GM21381 (cell line): Measurements from ENCODE around the gene SHISA9.
"Not testable (repeated sequence)": the region's sequence is repeated elsewhere in the genome, so short reads cannot be mapped to it uniquely, and the experiment has no call there.

Experiments
- ATAC-seq: cut with Tn5 transposase; IDR thresholded peaks from one replicate; pipeline ENCODE4 v1.9.1; 2021; ENCODE audit warnings: mild to moderate bottlenecking, moderate library complexity; ENCODE audit not compliant: unreplicated experiment

The SHISA9 gene

DNA sequence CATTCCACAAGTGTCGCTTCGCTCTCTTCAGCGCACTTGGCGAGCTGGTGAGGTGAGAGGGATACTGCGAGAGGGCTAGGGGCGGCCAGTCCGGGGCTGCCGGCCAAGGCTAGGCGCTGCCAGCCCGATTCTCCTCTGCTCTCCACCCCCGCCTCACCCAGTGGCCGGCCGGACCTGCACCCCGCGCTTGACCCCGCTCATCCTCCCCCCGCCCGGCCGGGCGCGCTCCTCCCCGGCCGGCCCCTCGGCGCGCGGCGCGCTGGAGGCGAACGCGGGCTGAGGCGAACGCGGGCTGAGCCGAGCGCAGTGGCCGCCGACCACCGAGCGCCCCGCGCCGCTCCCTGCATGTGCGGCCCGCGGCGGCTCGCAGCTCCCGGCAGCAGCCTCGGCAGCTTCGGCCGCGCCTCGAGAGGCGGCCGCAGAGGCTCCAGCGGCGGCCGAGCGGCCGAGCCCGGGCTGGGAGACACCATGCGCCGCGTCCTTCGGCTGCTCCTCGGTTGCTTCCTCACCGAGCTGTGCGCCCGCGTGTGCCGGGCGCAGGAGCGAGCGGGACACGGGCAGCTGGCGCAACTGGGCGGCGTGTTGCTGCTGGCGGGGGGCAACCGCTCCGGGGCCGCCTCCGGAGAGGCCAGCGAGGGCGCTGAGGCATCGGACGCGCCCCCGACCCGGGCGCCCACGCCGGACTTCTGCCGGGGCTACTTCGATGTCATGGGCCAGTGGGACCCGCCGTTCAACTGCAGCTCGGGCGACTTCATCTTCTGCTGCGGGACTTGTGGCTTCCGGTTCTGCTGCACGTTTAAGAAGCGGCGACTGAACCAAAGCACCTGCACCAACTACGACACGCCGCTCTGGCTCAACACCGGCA, at the start of gene SHISA9:
SHISA9 (plus strand) TSS at position 2 of the 865 bp plus-strand sequence.
- ATAC-seq = no peak

DNA sequence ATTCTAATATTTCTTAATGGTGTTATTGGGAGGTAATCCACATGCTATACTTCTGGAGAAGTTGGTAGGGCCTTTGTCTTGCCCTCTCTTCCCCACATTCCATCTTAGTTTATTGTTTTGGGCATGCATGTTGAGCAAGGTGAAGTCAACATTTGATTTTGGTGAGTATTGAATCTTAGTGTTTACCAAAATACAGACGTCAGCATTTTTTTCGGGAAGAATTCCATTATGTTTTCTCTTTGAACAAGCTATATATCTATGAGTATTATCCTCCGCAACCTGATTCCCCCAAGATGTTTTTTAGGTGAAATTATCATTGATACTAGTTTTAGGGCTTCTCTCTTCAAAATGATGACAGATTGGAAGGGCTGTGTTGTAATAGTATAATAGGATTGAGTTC, 47.4 kb upstream of the SHISA9 start:
- ATAC-seq = no peak

DNA sequence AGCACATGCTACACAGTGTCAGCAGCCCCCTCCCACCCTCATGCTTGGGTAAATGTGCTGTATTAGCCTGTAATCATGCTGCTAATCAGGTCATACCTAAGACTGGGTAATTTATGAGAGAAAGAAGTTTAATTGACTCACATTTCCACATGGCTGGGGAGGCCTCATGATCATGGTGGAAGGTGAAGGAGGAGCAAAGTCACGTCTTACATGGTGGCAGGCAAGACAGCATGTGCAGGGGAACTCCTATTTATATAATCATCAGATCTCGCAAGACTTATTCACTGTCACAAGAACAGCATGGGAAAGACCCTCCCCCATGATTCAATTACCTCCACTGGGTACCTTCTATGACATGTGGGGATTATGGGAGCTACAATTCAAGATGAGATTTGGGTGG, 44.0 kb upstream of the SHISA9 start:
- ATAC-seq = not testable (repeated sequence)

DNA sequence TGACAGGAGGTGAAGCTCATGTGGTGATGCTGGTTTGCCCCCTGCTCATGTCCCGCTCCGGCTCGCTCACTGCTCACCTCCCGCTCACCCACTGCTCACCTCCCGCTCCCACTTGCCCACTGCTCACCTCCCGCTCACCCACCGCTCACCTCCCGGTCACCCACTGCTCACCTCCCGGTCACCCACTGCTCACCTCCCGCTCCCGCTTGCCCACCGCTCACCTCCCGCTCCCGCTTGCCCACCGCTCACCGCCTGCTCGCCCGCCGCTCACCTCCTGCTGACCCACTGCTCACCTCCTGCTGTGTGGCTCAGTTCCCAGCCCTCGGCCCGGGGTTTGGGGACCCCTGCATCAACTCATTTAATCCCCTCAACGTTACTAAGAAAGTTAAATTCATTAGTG, 39.1 kb upstream of the SHISA9 start:
- ATAC-seq = no peak

DNA sequence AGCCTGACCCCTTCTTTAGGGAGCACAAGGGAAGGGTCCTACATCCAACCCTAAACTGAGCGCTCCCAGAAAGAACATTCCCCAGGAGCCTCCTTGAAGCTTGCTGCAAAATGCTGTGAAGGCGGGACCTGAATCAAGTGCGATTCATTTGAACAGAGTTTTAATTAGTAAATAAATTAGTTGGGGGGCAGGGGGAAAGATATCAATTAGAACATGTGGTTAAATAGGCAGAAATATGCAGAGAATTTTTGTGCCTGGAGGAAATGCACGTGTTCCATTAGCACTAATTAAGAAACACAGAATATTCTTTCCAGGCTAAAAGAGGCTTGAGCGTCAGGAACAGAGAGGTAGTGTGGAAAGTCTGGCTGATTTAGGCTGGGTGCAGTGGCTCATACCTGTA, 38.5 kb upstream of the SHISA9 start:
- ATAC-seq = no peak

DNA sequence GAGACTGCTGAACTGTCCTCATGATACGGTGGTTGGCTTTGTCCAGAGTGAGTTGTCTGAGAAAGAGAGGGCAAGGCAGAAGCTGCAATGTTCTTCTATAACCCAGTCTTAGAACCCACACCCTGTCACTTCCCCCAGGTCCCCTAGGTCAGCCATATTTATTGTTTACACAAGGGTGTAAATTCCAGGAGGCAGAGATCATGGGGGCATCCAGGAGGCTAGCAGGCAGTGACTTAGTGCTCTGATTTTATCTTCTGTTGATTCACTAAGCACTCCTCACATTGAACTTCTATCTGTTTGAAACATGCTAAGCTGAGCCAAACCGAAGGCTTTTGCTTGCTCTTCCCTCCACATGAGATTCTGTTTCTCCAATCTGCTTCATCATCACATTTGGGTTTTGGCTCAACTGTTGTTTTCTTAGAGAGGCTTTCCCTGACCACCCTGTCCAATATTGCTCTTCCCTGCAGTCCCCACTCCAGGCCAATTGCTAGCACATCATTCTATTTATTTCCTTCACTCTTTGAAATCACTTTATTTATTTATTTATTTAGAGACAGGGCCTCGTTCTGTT, 34.3 kb upstream of the SHISA9 start:
- ATAC-seq = no peak

DNA sequence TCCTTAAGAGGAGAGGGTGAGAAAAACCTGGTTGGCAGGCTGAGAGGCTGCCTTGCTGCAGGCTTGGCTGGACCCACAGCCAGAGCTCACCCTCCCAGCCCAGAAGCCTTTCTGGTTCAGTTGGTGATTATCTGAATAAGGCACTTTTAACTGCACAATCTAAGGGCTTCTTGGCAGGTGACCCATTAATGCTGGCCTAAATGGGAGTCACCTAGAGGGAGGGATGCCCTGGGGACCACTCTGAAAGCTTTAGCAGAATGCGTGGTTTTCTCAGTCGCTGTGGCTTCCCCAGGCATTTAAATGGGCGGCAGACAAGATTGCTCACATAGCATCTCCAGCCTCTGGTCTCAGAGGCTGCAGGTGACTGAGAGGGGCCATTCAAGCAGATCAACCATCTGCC, 33.2 kb upstream of the SHISA9 start:
- ATAC-seq = no peak

DNA sequence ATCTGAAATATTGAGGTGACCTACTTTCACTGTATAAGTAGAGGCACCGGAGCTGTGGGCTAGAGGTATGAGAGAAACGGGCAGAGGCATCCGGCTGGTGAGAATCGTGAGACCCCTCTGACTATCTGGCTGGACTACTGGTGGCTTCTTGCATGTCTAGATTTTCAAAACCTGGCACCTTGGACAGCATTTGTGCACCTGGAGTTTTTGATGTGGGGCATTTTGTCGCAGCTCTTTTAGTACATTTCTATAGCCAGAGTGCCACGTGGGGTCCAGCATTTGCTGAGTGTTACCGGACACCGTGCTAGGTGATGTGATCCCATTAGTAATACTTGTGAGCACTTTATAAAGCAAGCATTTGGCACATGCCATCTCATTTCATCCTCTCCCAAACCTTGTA, 32.6 kb upstream of the SHISA9 start:
- ATAC-seq = no peak

DNA sequence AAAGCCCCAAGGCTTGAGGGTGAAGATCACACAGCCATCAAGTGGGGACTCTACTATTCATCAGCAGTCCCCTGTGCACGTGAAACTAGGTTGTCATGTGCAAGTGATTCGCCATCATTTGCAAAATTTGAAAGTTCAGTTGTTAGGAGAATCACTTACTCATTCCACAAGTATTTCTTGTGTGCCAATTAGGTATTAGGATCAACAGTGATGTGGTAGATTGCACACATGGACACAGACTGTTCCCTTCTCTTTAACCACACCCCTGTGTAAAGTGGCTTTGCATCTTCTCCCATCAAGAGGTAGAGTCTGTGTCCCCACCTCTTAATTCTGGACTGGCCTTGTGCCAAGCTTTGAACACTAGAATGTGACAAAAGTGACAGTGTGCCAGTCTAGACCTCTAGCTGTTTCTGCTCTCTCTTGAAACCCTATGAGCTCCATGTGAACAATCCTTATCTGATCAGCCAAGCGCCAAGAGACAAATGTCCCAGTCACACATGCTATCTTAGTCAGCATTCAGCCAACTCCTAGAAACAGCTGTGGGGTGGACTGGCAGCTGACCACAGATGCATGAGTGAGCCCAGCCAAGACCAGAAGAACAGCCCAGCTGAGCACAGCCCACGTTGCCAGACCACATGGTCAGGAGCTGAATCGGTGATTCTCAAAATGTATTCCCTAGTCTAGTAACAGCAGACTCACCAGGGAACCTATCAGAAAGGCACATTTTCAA, 31.5 kb upstream of the SHISA9 start:
- no peak for ATAC-seq

DNA sequence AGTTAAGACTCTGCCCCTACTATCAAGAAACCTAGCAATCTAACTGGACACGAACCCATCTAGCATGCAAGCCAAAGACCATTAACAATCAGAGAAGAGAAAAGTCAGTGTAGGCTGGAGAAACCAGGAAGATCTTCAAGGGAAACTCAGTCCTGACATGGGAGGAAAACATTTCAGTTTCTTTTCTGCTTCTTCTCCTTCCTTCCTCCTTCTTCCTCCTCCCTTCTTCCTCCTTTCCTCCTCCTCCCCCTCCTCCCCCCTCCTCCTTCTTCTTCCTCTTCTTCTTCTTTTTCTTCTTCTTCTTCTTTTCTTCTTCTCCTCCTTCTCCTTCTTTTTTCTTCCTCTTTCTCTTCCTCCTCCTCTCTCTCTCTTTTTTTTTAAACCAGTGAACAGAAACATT, 29.6 kb upstream of the SHISA9 start:
- ATAC-seq = no peak

DNA sequence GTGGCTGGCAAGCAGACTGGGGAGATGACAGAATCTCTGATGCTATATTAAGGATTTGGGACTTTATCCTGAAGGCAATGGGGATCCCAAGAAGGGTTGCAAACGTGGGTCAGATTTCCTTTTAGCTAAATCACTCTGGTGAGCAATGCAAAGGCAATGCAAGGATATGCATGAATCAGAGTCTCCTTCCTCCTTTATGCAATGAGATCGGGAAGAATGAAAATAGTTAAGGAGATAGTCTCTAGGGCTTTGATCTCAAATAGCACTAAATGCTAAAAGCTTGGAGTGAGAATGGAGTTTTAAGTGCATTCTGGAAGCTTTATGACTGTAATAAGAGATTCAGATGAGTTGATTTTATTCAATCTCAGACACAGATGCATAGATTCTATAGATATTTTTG, 27.2 kb upstream of the SHISA9 start:
- ATAC-seq = no peak

DNA sequence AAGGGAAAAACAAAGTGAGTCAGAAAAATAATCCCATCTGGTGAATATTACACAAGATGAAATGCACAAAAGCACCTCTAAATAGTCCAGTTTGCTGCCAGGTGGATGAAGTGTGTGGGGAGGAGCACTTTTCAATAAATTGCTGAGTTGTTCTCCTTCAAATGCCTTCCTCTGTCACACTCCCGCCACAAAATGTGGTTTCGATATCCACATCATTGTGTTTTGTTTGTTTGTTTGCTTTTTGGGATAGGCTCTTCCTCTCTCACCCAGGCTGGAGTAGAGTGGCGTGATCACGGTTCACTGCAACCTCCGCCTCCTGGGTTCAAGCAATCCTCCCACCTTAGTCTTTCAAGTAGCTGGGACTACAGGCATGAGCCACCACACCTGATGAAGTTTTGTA, 24.6 kb upstream of the SHISA9 start:
- no peak for ATAC-seq

DNA sequence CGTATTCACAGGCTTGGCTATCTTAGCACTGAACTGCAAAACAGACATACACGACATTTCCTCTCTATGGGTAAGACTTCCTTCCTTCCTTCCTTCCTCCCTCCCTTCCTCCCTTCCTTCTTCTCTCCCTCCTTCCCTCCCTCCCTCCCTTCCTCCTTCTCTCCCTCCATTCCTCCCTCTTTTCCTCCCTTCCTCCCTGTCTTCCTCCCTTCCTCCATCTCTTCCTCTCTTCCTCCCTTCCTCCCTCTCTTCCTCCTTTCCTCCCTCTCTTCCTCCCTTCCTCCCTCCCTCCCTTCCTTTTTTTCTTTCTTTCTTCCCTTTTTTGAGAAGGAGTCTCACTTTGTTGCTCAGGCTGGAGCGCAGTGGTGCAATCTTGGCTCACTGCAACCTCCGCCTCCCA, 22.4 kb upstream of the SHISA9 start:
- ATAC-seq = no peak

DNA sequence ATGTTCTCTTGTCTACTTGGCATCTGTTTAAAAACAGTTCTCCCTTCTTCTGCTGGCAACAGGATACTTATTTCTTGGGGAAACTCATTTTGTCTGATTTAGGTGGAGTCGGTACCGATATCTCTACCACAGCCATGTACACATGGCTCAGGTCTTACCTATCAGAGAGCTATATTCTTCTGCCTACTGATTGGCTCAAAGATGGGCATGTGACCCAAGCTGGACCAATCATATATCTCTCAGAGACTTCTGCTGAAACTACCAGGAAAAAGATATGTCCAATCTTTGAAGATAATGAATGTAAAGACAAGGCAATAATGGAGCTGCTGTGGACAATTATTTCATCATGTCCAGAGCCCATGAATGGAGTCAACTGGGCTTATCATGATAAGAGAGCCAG, 21.6 kb upstream of the SHISA9 start:
- ATAC-seq = no peak

DNA sequence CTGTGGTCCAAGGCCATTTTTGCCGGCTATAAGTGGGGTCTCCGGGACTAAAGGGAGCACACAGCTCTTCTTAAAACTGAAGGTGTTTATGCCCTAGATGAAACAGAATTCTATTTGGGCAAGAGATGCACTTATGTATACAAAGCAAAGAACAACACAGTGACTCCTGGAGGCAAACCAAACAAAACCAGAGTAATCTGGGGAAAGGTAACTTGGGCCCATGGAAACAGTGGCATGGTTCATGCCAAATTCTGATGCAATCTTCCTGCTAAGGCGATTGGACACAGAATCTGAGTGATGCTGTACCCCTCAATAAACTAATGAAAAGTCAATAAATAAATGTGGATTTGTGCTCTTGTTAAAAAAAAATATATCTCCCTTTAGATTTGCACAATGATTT, 20.2 kb upstream of the SHISA9 start:
- no peak for ATAC-seq

DNA sequence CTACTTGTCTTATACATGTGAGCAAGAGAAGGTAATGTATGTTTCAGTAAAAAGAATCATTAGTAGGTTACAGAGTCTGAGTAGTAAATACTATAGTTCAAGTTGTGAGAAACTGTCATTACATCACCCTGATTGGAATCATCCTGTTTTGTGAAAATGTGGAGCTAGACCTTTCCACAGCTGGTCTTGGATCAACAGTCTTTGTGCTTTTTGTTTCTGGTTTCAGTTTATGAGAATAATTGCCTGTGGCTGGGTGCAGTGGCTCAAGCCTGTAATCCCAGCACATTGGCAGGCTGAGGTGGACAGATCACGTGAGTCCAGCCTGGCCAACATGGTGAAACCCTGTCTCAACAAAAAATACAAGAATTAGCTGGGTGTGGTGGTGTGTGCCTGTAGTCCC, 19.7 kb upstream of the SHISA9 start:
- no peak for ATAC-seq

DNA sequence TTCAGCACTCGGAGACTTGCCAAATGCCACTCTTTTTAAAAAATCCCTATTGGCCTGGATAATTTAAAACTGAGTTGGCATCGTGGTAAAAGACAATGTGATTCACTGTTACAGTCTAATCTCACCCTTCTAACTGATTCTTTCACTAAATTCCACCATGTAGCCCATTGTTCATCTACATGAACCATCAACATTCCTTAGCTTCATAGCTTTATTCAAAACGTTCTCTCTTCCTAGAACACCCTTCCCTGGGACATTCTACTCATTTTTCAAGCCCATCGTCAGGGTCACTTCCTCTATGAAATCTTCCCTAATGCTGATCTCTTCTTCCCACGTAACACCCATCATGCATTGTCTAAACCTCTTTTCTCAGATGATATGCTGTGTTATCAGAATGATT, 15.7 kb upstream of the SHISA9 start:
- ATAC-seq = no peak

DNA sequence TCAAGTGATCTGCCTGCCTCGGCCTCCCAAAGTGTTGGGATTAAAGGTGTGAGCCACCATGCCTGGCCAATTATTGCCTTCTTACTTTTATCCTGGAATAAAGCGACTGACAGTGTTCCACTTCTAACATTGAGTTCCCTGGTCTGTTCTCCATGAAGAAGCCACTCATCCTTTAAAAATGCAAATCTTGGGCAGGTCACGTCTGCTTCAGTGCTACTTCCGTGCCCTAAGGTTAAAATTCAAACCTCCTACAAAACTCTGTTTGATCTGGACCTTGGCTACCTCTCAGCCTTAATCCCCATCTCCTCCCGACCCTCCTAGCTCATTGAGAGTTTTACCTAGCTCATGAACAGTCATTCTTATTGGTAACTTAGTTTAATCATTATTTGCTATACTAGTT, 9.6 kb upstream of the SHISA9 start:
- ATAC-seq = no peak

DNA sequence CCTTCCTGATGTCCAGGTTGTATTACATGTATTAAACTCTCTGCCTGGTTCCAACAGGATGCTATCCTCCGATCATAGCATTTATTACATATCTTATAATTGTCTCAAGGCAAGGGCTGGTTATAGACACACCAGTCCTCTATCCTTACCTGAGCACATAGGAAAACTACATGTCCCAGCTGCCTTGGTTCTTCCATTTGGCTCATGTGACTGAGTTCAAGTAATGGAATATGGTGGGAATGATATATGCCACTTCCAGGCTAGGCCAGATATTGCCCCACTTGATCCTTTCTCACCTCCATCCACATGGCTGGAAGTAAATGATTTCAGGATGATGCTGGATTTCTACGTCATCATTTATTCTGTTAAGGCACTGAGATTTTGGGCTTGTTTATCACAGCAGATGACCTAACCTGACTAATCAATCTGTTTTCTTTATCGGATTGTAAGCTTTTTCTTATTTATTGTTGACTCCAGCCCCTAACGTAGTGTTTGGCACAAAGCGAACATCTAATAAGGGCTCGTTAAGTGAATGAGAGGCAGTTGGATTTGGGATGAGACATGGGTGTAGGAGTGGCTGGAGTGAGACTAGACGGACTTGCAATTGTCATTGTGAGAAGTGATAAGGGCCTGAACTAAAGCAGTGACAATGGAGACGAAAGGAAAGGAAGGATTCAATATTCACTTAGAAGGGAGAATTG, 8.2 kb upstream of the SHISA9 start:
- no peak for ATAC-seq

DNA sequence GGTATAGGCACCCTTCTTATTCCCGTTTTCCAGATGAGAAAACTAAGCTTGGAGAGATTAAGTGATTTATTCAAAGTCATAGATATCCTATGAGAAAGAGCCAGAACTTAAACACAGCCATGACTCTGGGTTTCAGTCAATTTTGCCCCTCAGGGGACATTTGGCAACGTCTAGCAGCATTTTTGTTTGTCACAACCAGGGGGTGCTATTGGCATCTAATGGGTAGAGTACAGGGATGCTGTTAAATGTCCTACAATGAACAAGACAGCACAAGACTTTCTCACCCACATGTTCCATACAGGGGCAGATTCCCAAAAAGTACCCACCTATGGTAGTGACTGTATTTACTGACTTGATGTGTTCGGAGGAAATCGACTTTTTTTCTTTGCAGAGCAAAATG, 4.8 kb upstream of the SHISA9 start:
- ATAC-seq = no peak

DNA sequence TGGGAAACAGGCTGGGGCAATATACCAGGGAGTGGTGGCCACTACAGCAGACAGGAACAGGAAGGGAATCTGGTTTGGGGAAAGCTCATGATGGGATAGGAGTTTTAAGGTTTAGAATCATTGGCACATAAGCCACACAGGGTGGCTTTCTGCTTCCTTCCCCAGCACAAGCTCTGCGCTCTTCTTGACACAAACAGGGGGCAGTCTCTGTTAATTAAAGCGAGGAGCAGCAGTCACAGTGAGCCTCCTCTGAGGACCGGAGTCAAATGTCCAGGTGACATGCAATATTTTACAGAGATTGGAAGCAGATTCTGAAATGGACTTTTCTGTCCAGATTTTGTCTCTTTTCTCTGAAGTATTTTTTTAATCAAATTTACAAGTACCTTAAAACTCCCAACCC, 2.8 kb upstream of the SHISA9 start:
- no peak for ATAC-seq
